Measurements from ENCODE around the gene RGMA. TPM values are rescaled to one million over a fixed set of nuclear protein-coding genes. Genes with fewer than 3 reads are reported as not detected.
A peak's percentile ranks its signal among the peaks of the same experiment; 100 is the strongest.

Gene RGMA
- total and polyA plus RNA-seq, 2 donors (not counting 1 experiment from before 2014, with no cell fraction given), result not detected

- peak overlapping the region; percentile 67 for H3K4me3 Mint-ChIP-seq
- POLR2A ChIA-PET, result no interaction called here
- no peaks in the 10 kb centered on the region for H3K79me2 ChIP-seq (ENCODE audit: control insufficient read depth, insufficient read depth, low read length)
Observed at GRCh38 chr15:93072411-93073394, 16.3 kb downstream of the RGMA start.

More at GRCh38 chr15:93072411-93073394, 16.3 kb downstream of the RGMA start:
- CTCF ChIA-PET, result no interaction called here
- DNase-seq (no peak), ATAC-seq (ENCODE audit: low read depth) (no peak)
- no peaks in the 10 kb centered on the region for H3K9me3 Mint-ChIP-seq (ENCODE audit: insufficient read depth)
- Histone ChIP-seq H2AFZ (ENCODE audit: insufficient read depth, low read depth, low read length, poor library complexity, severe bottlenecking) (no peak overlapping the region), H3K4me2 (replicated peaks; ENCODE audit: low read depth, low read length, poor library complexity, severe bottlenecking) (peak overlapping the region; percentile 52), H3K4me1 (ENCODE audit: control insufficient read depth in 2 of 2, insufficient read depth in 2 of 2, low read length in 2 of 2) (peaks cover 5 to 11% of the 10 kb centered on the region in 2 donors), H3K27me3 (replicated peaks in 1 of 4; ENCODE audit: control extremely low read depth in 1 of 4, control insufficient read depth in 3 of 4, insufficient read depth in 4 of 4, low read length in 3 of 4) (peaks cover 0 to 37% (median 11%) of the 10 kb centered on the region in 4 experiments), H3K9me3 (ENCODE audit: control extremely low read depth in 1 of 3, control insufficient read depth in 2 of 3, insufficient read depth in 1 of 3, low read length in 2 of 3) (no peaks in the 10 kb centered on the region), H3K27ac (ENCODE audit: low read length in 2 of 2) (no peak overlapping the region), H3K4me3 (ENCODE audit: control extremely low read depth in 1 of 5, extremely low read depth in 1 of 5, insufficient read depth in 1 of 5, low read depth in 2 of 5, low read length in 4 of 5) (no peak overlapping the region), H3K9ac (ENCODE audit: low read length) (no peak overlapping the region), H3K36me3 (replicated peaks in 1 of 2; ENCODE audit: control extremely low read depth in 1 of 2, control insufficient read depth in 1 of 2, extremely low read depth in 1 of 2, insufficient read depth in 2 of 2, low read length in 1 of 2) (no peaks in the 10 kb centered on the region), H4K20me1 (ENCODE audit: control insufficient read depth, insufficient read depth, low read length, poor library complexity, severe bottlenecking) (no peaks in the 10 kb centered on the region)
- peaks cover 13% of the 10 kb centered on the region for H3K4me1 Mint-ChIP-seq
- TF ChIP-seq EZH2 (IDR thresholded peaks at IDR 0.05; ENCODE audit: borderline replicate concordance, insufficient read depth, low read depth, low read length, poor library complexity, severe bottlenecking), result no peak
- TF ChIP-seq CTCF (IDR thresholded peaks at IDR 0.05), result no peak
- 1% methylated on average over 86 of the region's 96 CpGs for WGBS (ENCODE audit: insufficient coverage)
- intact Hi-C loops (cut with micrococcal nuclease), result no loop called here
- H3K27me3 Mint-ChIP-seq, result peaks cover 68% of the 10 kb centered on the region
- H3K27ac Mint-ChIP-seq, result no peak overlapping the region
